GM19193 (cell line): ENCODE results near the gene USH2A.

Experiments used
- POLR2A ChIP-seq: IDR thresholded peaks from 4 replicates; pipeline ENCODE4 v1.6.1; 2011; ENCODE audit not compliant: insufficient read depth, insufficient read length; ENCODE audit errors: extremely low read depth

Gene USH2A

GRCh38 chr1:216057063-216057462 is 366.2 kb downstream of the USH2A start:
- TF ChIP-seq POLR2A, result no peak

GRCh38 chr1:216055004-216055403 is 368.2 kb downstream of the USH2A start:
- no peak for TF ChIP-seq POLR2A

GRCh38 chr1:216054600-216054999 is 368.6 kb downstream of the USH2A start:
- TF ChIP-seq POLR2A, result no peak

GRCh38 chr1:216051071-216051470 is 372.2 kb downstream of the USH2A start:
- no peak for TF ChIP-seq POLR2A

- no peak for TF ChIP-seq POLR2A
Observed at GRCh38 chr1:216049741-216050430, 373.4 kb downstream of the USH2A start.

GRCh38 chr1:216047811-216048572 is 375.3 kb downstream of the USH2A start:
- no peak for TF ChIP-seq POLR2A

GRCh38 chr1:216046336-216046735 is 376.9 kb downstream of the USH2A start:
- TF ChIP-seq POLR2A, result no peak

GRCh38 chr1:216045400-216045799 is 377.8 kb downstream of the USH2A start:
- TF ChIP-seq POLR2A, result no peak

GRCh38 chr1:216044538-216044937 is 378.7 kb downstream of the USH2A start:
- no peak for TF ChIP-seq POLR2A

- TF ChIP-seq POLR2A, result no peak
Observed at GRCh38 chr1:216034506-216034905, 388.7 kb downstream of the USH2A start.

- no peak for TF ChIP-seq POLR2A
Observed at GRCh38 chr1:216032961-216033614, 390.2 kb downstream of the USH2A start.

GRCh38 chr1:216032284-216032683 is 391.0 kb downstream of the USH2A start:
- no peak for TF ChIP-seq POLR2A

GRCh38 chr1:216028631-216029030 is 394.6 kb downstream of the USH2A start:
- TF ChIP-seq POLR2A, result no peak

GRCh38 chr1:216024546-216024945 is 398.7 kb downstream of the USH2A start:
- TF ChIP-seq POLR2A, result no peak

GRCh38 chr1:216020743-216021345 is 402.4 kb downstream of the USH2A start:
- TF ChIP-seq POLR2A, result no peak

GRCh38 chr1:216015116-216015515 is 408.1 kb downstream of the USH2A start:
- no peak for TF ChIP-seq POLR2A

GRCh38 chr1:216014086-216014485 is 409.2 kb downstream of the USH2A start:
- TF ChIP-seq POLR2A, result no peak
